Endothelial cell of umbilical vein (primary cell): Measurements from ENCODE around the gene TMEM127. TPM values are rescaled to one million over a fixed set of nuclear protein-coding genes. Genes with fewer than 3 reads are reported as not detected.

ENCODE experiments used
- BruUV-seq: library from RNA; stranded (reverse); fragments of 400-500 nt; replicated peaks from 2 replicates; lab custom pipeline; 2021; lab: Mats Ljungman, UMichigan
- CTCF ChIA-PET: fragments of 300-600, 350-600 bp; sonication (Branson Sonifier 250); formaldehyde crosslinking; loops from one replicate; lab custom pipeline; 2021; ENCODE audit warnings: antibody characterized with exemption, inconsistent platforms; lab: Charles Lee
- POLR2A ChIA-PET: fragments of 300-600, 350-600 bp; sonication (Branson Sonifier 250); formaldehyde crosslinking; loops from one replicate; lab custom pipeline; 2021; ENCODE audit warnings: antibody characterized with exemption, inconsistent platforms; lab: Charles Lee
- DNase-seq: peaks from one replicate; pipeline ENCODE4 v3.0.0-alpha.2; 2011; ENCODE audit warnings: low read depth, low spot score
- FAIRE-seq: peaks from 2 replicates; lab custom pipeline; 2011; peaks lifted over from hg19 to GRCh38; lab: Jason Lieb, UNC
- H2AFZ ChIP-seq: 2 replicates; pipeline ENCODE4 v1.6.0; 2012; ENCODE audit warnings: low read depth, low read length, control low read depth, inconsistent platforms
- H3K27ac ChIP-seq: 2 replicates; pipeline ENCODE4 v1.5.1; 2011; ENCODE audit warnings: low read depth, mild to moderate bottlenecking, control low read depth, low read length, moderate library complexity; ENCODE audit not compliant: insufficient read depth
- H3K27me3 ChIP-seq, 2 experiments: 2 replicates each; pipeline versions ENCODE4 v1.6.0 to v1.6.1; 2011; ENCODE audit warnings: low read length in 2 of 2, mixed read lengths in 1 of 2; ENCODE audit not compliant: control insufficient read depth in 2 of 2, insufficient read depth in 2 of 2
- H3K36me3 ChIP-seq, 2 experiments: 2 replicates in 1 of 2; 3 replicates in 1 of 2; pipeline ENCODE4 v1.5.1; 2011; ENCODE audit warnings: low read length in 2 of 2, mild to moderate bottlenecking in 1 of 2, moderate library complexity in 1 of 2; ENCODE audit not compliant: control insufficient read depth in 2 of 2, insufficient read depth in 2 of 2; ENCODE audit errors: extremely low read depth in 1 of 2
- H3K4me1 ChIP-seq: 3 replicates; pipeline ENCODE4 v1.5.1; 2011; ENCODE audit warnings: mild to moderate bottlenecking, low read length; ENCODE audit not compliant: control insufficient read depth, insufficient read depth; ENCODE audit errors: extremely low read depth
- H3K4me2 ChIP-seq: 2 replicates; pipeline ENCODE4 v1.6.1; 2011; ENCODE audit warnings: low read length, control low read depth, mixed read lengths; ENCODE audit not compliant: insufficient read depth
- H3K4me3 ChIP-seq, 3 experiments: fragments of 200-600 bp in 1 of 3; sonication (generic), shearing (Covaris generic) in 1 of 3; replicated peaks in 1 of 3; 2 replicates each; pipeline ENCODE4 v1.5.1; 2011 to 2016; ENCODE audit warnings: control low read depth in 3 of 3, low read length in 3 of 3, mild to moderate bottlenecking in 2 of 3, inconsistent platforms in 1 of 3, low read depth in 1 of 3, moderate library complexity in 1 of 3; ENCODE audit not compliant: insufficient read depth in 1 of 3
- H3K79me2 ChIP-seq: 2 replicates; pipeline ENCODE4 v1.6.0; 2012; ENCODE audit warnings: low read length, inconsistent platforms; ENCODE audit not compliant: control insufficient read depth, insufficient read depth
- H3K9ac ChIP-seq: replicated peaks from 2 replicates; pipeline ENCODE3; 2011; ENCODE audit warnings: low read length, control low read depth; ENCODE audit not compliant: insufficient read depth; ENCODE audit errors: extremely low read depth
- H3K9me1 ChIP-seq: replicated peaks from 3 replicates; pipeline ENCODE4 v1.6.0; 2011; ENCODE audit warnings: mild to moderate bottlenecking, low read length; ENCODE audit not compliant: control insufficient read depth, insufficient read depth; ENCODE audit errors: extremely low read depth
- H3K9me3 ChIP-seq: replicated peaks from 2 replicates; pipeline ENCODE4 v1.5.1; 2012; ENCODE audit warnings: low read length, inconsistent platforms; ENCODE audit not compliant: control insufficient read depth, insufficient read depth
- H4K20me1 ChIP-seq: replicated peaks from 2 replicates; pipeline ENCODE3; 2011; ENCODE audit warnings: mild to moderate bottlenecking, low read length; ENCODE audit not compliant: control insufficient read depth, insufficient read depth; ENCODE audit errors: extremely low read depth
- EZH2 ChIP-seq: IDR thresholded peaks from 2 replicates; pipeline ENCODE4 v1.6.1; 2012; ENCODE audit warnings: borderline replicate concordance, low read depth, mild to moderate bottlenecking, moderate library complexity, low read length, inconsistent platforms; ENCODE audit not compliant: severe bottlenecking
- FOS ChIP-seq: IDR thresholded peaks from 2 replicates; pipeline ENCODE4 v1.6.1; 2011; ENCODE audit warnings: mild to moderate bottlenecking, low read length, moderate library complexity, borderline replicate concordance; ENCODE audit not compliant: insufficient read depth
- GATA2 ChIP-seq: IDR thresholded peaks from 2 replicates; pipeline ENCODE4 v1.7.0; 2011; ENCODE audit warnings: low read depth, mild to moderate bottlenecking, moderate library complexity, mixed read lengths, low read length; ENCODE audit not compliant: insufficient read length, insufficient read depth
- JUN ChIP-seq: IDR thresholded peaks from 2 replicates; pipeline ENCODE4 v1.6.1; 2011; ENCODE audit warnings: borderline replicate concordance, low read depth; ENCODE audit not compliant: insufficient read length, insufficient read depth
- MYC ChIP-seq: IDR thresholded peaks from one replicate; pipeline ENCODE4 v1.6.1; 2011; ENCODE audit warnings: mild to moderate bottlenecking, low read depth, low read length
- POLR2A ChIP-seq: IDR thresholded peaks from 2 replicates; pipeline ENCODE4 v1.6.1; 2012; ENCODE audit warnings: low read depth, mild to moderate bottlenecking, control low read depth, low read length
- POLR2AphosphoS5 ChIP-seq: IDR thresholded peaks from 2 replicates; pipeline ENCODE4 v1.6.1; 2012; ENCODE audit warnings: low read depth, mild to moderate bottlenecking, control low read depth, low read length, moderate library complexity; ENCODE audit not compliant: insufficient read depth
- dilution Hi-C: fragments of 300-500 bp; cut with MboI; formaldehyde crosslinking; loops from one replicate; pipeline ENCODE4 v1.15.0; 2019; ENCODE audit warnings: low sequenced_read_pairs; ENCODE audit not compliant: extremely low pct_ligation_motif_present
- intact Hi-C: fragments of 100-400 bp; cut with micrococcal nuclease; formaldehyde crosslinking; loops from one replicate; pipeline ENCODE4 v1.10.0; 2022
- polyA plus RNA-seq, 4 experiments: library from polyadenylated mRNA; depleted of rRNA in 3 of 4; stranded (reverse) in 3 of 4; unstranded in 1 of 4; fragments of >200 nt; gene quantifications; 2 replicates each; pipeline versions ENCODE4 v1.2.1 to v1.2.3, GENCODE V29; 2011 to 2012; ENCODE audit warnings: missing spikeins in 1 of 4
- total RNA-seq: library from RNA; stranded (reverse); gene quantifications from 2 replicates; pipeline ENCODE4 v1.2.3, GENCODE V29; 2021
- TF ChIP-seq, protein P1 (sequence below): IDR thresholded peaks from 2 replicates; pipeline ENCODE4 v1.6.1; 2011; ENCODE audit not compliant: insufficient read depth, insufficient read length
- TF ChIP-seq, protein P2 (sequence below), 2 donors: IDR thresholded peaks; 1 replicate in 1 of 2; 2 replicates in 1 of 2; pipeline ENCODE4 v1.5.1; 2011; ENCODE audit warnings: low read length in 2 of 2, mild to moderate bottlenecking in 2 of 2, moderate library complexity in 2 of 2, control low read depth in 1 of 2, inconsistent platforms in 1 of 2, low read depth in 1 of 2; ENCODE audit not compliant: insufficient read depth in 1 of 2; ENCODE audit errors: extremely low read depth in 1 of 2

TMEM127 gene
- total and polyA plus RNA-seq, 2 donors (not counting 3 experiments of a cell fraction or from before 2014, with no cell fraction given) = 48.4 to 75.7 TPM

DNA sequence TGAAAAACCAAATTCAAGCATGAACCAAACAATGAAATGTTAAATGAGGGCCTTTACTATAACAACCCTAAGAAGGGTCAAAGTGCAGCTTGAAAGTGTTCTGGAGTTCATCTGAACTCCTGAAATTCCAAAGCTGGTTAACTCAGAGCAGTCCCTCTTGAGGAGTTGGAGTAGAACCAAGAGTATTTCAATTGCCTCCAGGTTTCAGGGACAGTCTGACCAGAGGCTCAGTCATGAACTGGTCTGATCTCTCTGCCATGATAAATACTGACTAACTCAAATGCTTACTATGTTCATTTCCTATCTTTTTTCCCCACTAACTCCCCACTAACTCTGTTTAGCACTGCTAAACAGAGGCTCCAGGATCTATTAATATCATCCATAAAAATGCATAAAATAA, 59.9 kb downstream of the TMEM127 start:
- no peaks in the 10 kb centered on the region for H3K9me3 ChIP-seq
- dilution Hi-C loops = no loop called here
- peak overlapping the region in 2 of 3 experiments; percentile 9 to 43 for H3K4me3 ChIP-seq
- H3K27me3 ChIP-seq = no peaks in the 10 kb centered on the region
- TF ChIP-seq GATA2 (peak; percentile 22), JUN (no peak)
- H3K79me2 ChIP-seq = peaks cover 85% of the 10 kb centered on the region
- no peak overlapping the region for H3K9ac ChIP-seq
- peak overlapping the region; percentile 95 for H3K4me2 ChIP-seq
- no peak overlapping the region for H2AFZ ChIP-seq
- ChIA-PET POLR2A (no interaction called here), CTCF (interaction anchor here (1.1 to 1.2 kb wide), 3 partner anchors 31 to 213 kb away, joined by 3 to 5 read pairs (median 4); no protein-coding TSS in a partner anchor)
- H3K36me3 ChIP-seq = no peaks in the 10 kb centered on the region
- no TSS peak for BruUV-seq
- intact Hi-C loops = loop anchor here (10.0 kb wide), 1 partner anchor 299 kb away; the partner anchor contains the start of gene NEURL3
- DNase-seq (peak; percentile 62), FAIRE-seq (peak; percentile 74)
- no peaks in the 10 kb centered on the region for H3K9me1 ChIP-seq
- H4K20me1 ChIP-seq = peaks cover 3% of the 10 kb centered on the region
- peaks cover 36% of the 10 kb centered on the region for H3K4me1 ChIP-seq
- no peak overlapping the region for H3K27ac ChIP-seq

DNA sequence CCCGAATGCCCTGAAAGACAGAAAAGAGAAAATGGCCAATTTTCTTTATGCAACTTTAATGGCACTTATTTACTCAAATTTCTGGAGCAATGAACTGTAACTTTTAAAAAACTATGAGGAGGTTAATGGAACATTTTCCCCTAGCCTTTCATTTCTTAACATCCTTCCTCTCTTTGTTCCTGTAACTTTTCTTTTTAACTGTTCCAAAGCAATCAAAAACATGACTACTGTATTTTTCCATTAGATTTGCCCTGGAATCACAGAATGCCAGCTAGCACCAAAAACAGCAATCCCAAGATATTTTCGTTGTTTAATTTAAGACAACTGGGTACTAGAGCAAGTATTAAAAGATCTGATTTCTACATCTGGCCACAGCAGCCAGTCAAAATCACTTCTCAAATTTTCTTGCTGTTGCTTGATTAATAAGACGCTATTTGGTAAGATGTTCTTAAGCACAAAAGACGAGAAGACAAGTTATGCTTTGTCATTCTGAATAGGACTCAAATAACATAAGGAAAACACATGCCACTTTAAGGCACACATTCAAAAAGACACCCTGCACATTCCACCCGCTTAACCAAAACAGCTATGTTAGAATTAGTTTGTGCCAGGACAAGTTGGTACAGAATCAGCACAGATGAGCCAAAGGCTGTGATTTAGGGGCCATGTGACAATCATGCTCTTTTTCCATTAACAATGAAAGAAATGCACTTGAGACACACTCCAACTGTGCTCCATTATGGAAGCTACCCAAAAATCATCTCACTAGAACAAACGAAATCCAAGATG, 60.8 kb downstream of the TMEM127 start:
- Histone ChIP-seq H3K4me1 (peaks cover 36% of the 10 kb centered on the region), H3K27ac (peak overlapping the region; percentile 46), H3K4me2 (peak overlapping the region; percentile 95), H2AFZ (no peak overlapping the region), H3K9ac (peak overlapping the region; percentile 53), H3K9me1 (no peaks in the 10 kb centered on the region), H3K36me3 (no peaks in the 10 kb centered on the region), H3K9me3 (no peaks in the 10 kb centered on the region), H3K79me2 (peaks cover 91% of the 10 kb centered on the region), H4K20me1 (peaks cover 3% of the 10 kb centered on the region), H3K4me3 (peak overlapping the region in 2 of 3 experiments; percentile 12 to 43), H3K27me3 (no peaks in the 10 kb centered on the region)
- FAIRE-seq = peak; percentile 62
- dilution Hi-C loops (no loop called here), intact Hi-C loops (loop anchor here (10.0 kb wide), 1 partner anchor 300 kb away; the partner anchor contains the start of gene NEURL3)
- peak; percentile 86 for DNase-seq
- no TSS peak for BruUV-seq
- ChIA-PET CTCF (interaction anchor here (0.9 to 1.2 kb wide), 6 partner anchors 18 to 212 kb away, joined by 3 to 5 read pairs (median 3); no protein-coding TSS in a partner anchor), POLR2A (no interaction called here)
- TF ChIP-seq POLR2AphosphoS5 = no peak
- TF ChIP-seq EZH2 = no peak
- TF ChIP-seq, protein P1, sequence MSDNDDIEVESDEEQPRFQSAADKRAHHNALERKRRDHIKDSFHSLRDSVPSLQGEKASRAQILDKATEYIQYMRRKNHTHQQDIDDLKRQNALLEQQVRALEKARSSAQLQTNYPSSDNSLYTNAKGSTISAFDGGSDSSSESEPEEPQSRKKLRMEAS = no peak
- TF ChIP-seq MYC = no peak
- TF ChIP-seq JUN = no peak
- TF ChIP-seq FOS = no peak
- TF ChIP-seq, protein P2, sequence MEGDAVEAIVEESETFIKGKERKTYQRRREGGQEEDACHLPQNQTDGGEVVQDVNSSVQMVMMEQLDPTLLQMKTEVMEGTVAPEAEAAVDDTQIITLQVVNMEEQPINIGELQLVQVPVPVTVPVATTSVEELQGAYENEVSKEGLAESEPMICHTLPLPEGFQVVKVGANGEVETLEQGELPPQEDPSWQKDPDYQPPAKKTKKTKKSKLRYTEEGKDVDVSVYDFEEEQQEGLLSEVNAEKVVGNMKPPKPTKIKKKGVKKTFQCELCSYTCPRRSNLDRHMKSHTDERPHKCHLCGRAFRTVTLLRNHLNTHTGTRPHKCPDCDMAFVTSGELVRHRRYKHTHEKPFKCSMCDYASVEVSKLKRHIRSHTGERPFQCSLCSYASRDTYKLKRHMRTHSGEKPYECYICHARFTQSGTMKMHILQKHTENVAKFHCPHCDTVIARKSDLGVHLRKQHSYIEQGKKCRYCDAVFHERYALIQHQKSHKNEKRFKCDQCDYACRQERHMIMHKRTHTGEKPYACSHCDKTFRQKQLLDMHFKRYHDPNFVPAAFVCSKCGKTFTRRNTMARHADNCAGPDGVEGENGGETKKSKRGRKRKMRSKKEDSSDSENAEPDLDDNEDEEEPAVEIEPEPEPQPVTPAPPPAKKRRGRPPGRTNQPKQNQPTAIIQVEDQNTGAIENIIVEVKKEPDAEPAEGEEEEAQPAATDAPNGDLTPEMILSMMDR (IDR thresholded peaks at IDR 0.05; ENCODE audit: extremely low read depth in 1 of 2, insufficient read depth in 1 of 2, low read depth in 1 of 2, low read length in 2 of 2) = no peak
- TF ChIP-seq GATA2 = no peak
- no peak for TF ChIP-seq POLR2A
